ENCODE measurements around the gene FRMD8. TPM values are rescaled to one million over a fixed set of nuclear protein-coding genes. Genes with fewer than 3 reads are reported as not detected.

The FRMD8 gene
- total RNA-seq (2021; fragmentation: NEBNext Ultra II Directional; extraction: Animal tissue kit (Norgen Biotek cat#: 25700)) (16.7 and 19.2 TPM in 2 replicates), polyA plus RNA-seq (2011; rRNA removed) (15.0 and 23.4 TPM in 2 replicates), polyA minus RNA-seq (2011; rRNA and poly(A)+ RNA removed) (9.5 and 15.1 TPM in 2 replicates)
- polyA plus RNA-seq (2011; cell fraction: cytosol; rRNA removed), result 14.8 TPM
- 26.9 TPM for polyA plus RNA-seq (2011; cell fraction: nucleus; rRNA removed)
- 8.5 to 12.7 TPM (median 10.9 TPM) in 4 replicates for polyA plus RNA-seq (2012, experiment 1 of 2)
- polyA plus RNA-seq (2012, experiment 2 of 2), result 10.7 TPM
- 8.6 TPM for polyA plus RNA-seq (2013, experiment 1 of 2)
- 7.7 TPM for polyA plus RNA-seq (2013, experiment 2 of 2)
- 12.3 TPM for polyA minus RNA-seq (2011; cell fraction: cytosol; rRNA and poly(A)+ RNA removed)
- 14.0 TPM for polyA minus RNA-seq (2011; cell fraction: nucleus; rRNA and poly(A)+ RNA removed)
- long read RNA-seq, experiment 1, partial matches to known transcripts, result 3 of 8 reads
- long read RNA-seq, experiment 1, other reads (novel, unspliced or antisense), result 4 of 8 reads
- long read RNA-seq, experiment 2, result 0 reads

GRCh38 chr11:65386307-65387140 is at the start of gene FRMD8:
FRMD8 (plus strand) TSS chr11:65386637; CDS start chr11:65387037, 400 bp downstream.
- Histone ChIP-seq H2BK20ac (ENCODE audit: low read length) (no peak within 1 kb of the TSS), H3K9me3 (ENCODE audit: insufficient read depth in 2 of 2, low read depth in 1 of 2, low read length in 1 of 2) (no peaks in the 10 kb centered on the region), H3K79me2 (ENCODE audit: control insufficient read depth in 1 of 2, insufficient read depth in 2 of 2, low read length in 2 of 2) (no peaks in the 10 kb centered on the region), H2AK5ac (ENCODE audit: low read depth, low read length) (peak within 1 kb of the TSS; percentile 5; the same call in 1 of the 2 replicates), H4K8ac (ENCODE audit: extremely low read depth, insufficient read depth, low read length) (peak within 1 kb of the TSS; percentile 89), H3K4me3 (ENCODE audit: extremely low read depth in 1 of 4, insufficient read depth in 2 of 4, low read depth in 3 of 4, low read length in 4 of 4) (peak within 1 kb of the TSS; percentile 66 to 81 (median 72)), H2BK5ac (ENCODE audit: low read depth, low read length) (no peak within 1 kb of the TSS; the same call in 1 of the 2 replicates), H2BK12ac (ENCODE audit: low read depth, low read length) (peak within 1 kb of the TSS; percentile 84; the same call in 1 of the 2 replicates), H3K23me2 (ENCODE audit: low read depth, low read length) (peaks cover 5% of the 10 kb centered on the region; the same call in 1 of the 2 replicates), H3K56ac (replicated peaks; ENCODE audit: insufficient read length, low read depth, low read length) (peak within 1 kb of the TSS; percentile 60), H3K4ac (replicated peaks; ENCODE audit: insufficient read length, low read depth, low read length) (peak within 1 kb of the TSS; percentile 99), H3K4me2 (ENCODE audit: insufficient read depth in 1 of 2, low read depth in 2 of 2, low read length in 2 of 2) (peak within 1 kb of the TSS; percentile 64 to 100), H4K5ac (ENCODE audit: insufficient read length, low read depth, low read length) (peak within 1 kb of the TSS; percentile 74), H3K27me3 (replicated peaks in 1 of 4; ENCODE audit: control insufficient read depth in 3 of 4, extremely low read depth in 1 of 4, insufficient read depth in 3 of 4, low read length in 3 of 4) (0 out of 7 replicates have a peak, but pooled peaks cover 0 to 2% (median 0%) of the 10 kb centered on the region in 4 experiments), H3K9ac (replicated peaks in 1 of 4; ENCODE audit: extremely low read depth in 1 of 4, low read depth in 3 of 4, low read length in 3 of 4) (peak within 1 kb of the TSS in 3 of 4 experiments; percentile 12 to 27 (median 13); a peak in 4 of 7 replicates), H2AFZ (ENCODE audit: low read length) (peak within 1 kb of the TSS; percentile 51; the same call in 1 of the 2 replicates), H3K36me3 (ENCODE audit: control insufficient read depth in 2 of 4, insufficient read depth in 4 of 4, low read length in 3 of 4) (no peaks in the 10 kb centered on the region), H3K14ac (ENCODE audit: insufficient read length) (no peak within 1 kb of the TSS), H2BK120ac (replicated peaks; ENCODE audit: low read depth, low read length) (peak within 1 kb of the TSS; percentile 47), H3K27ac (ENCODE audit: low read depth, low read length) (no peak within 1 kb of the TSS), H3K79me1 (ENCODE audit: low read depth, low read length) (no peaks in the 10 kb centered on the region; the same call in 1 of the 2 replicates), H3K4me1 (replicated peaks in 1 of 4; ENCODE audit: control insufficient read depth in 3 of 4, insufficient read depth in 4 of 4, low read length in 3 of 4) (peaks cover 0 to 26% (median 16%) of the 10 kb centered on the region in 4 experiments; a peak in 5 of 7 replicates), H4K91ac (replicated peaks; ENCODE audit: insufficient read length, low read length) (peak within 1 kb of the TSS; percentile 61), H2BK15ac (ENCODE audit: low read length) (peak within 1 kb of the TSS; percentile 72; the same call in 1 of the 2 replicates), H3K18ac (ENCODE audit: extremely low read depth, low read length) (peak within 1 kb of the TSS; percentile 68; the same call in 1 of the 2 replicates), H3K23ac (ENCODE audit: insufficient read length) (no peak within 1 kb of the TSS), H4K20me1 (replicated peaks in 1 of 2; ENCODE audit: control insufficient read depth in 1 of 2, insufficient read depth in 2 of 2, low read length in 2 of 2) (peaks cover 0 to 3% of the 10 kb centered on the region in 2 experiments)
- POLR2A ChIA-PET (ENCODE audit: partially characterized antibody), result interaction anchor here (1.1 to 17.0 kb wide), 4 partner anchors 25 to 116 kb away, joined by 4 to 202 read pairs (median 10); partner anchors contain the start of gene MALAT1
- WGBS, 2 experiments (ENCODE audit: extremely low coverage in 1 of 2, insufficient coverage in 1 of 2, insufficient read length in 1 of 2, insufficient replicate concordance in 2 of 2, low coverage in 1 of 2, low lambda C conversion rate in 2 of 2, missing lambda C conversion rate in 1 of 2), result 9% methylated on average over 72 of the region's 76 CpGs; no CpG with 5 or more reads in 1 of the 2 experiments
- CTCF ChIA-PET (ENCODE audit: partially characterized antibody), result interaction anchor here (0.7 to 5.8 kb wide), 6 partner anchors 11 to 124 kb away, joined by 3 to 57 read pairs (median 8); no protein-coding TSS in a partner anchor
- DNase-seq (ENCODE audit: low read depth in 1 of 2, low spot score in 2 of 2) (peak in 1 of 2 experiments; percentile 90), FAIRE-seq (no peak)
- TF ChIP-seq GABPA (IDR thresholded peaks at IDR 0.05; ENCODE audit: borderline replicate concordance, insufficient read depth, low read length) (peak; percentile 8; the same call in 1 of the 2 replicates), E2F6 (IDR thresholded peaks at IDR 0.05) (peak; percentile 80), TCF12 (IDR thresholded peaks at IDR 0.05; ENCODE audit: low read depth, low read length) (no peak), BCL11A (IDR thresholded peaks at IDR 0.05; ENCODE audit: low read depth in 2 of 2, low read length in 2 of 2) (no peak), HDAC2 (IDR thresholded peaks at IDR 0.05; ENCODE audit: borderline replicate concordance in 1 of 2, low read depth in 2 of 2, low read length in 2 of 2) (peak; percentile 66 to 89; a peak in 2 of 4 replicates), NRF1 (IDR thresholded peaks at IDR 0.05; ENCODE audit: low read depth, low read length) (peak; percentile 50)

Data from H1 (cell line).